Endothelial cell of umbilical vein (primary cell): Measurements from ENCODE around the gene H2AZ2.

ENCODE experiments used
- CTCF ChIP-seq, 2 donors: IDR thresholded peaks; 1 replicate in 1 of 2; 2 replicates in 1 of 2; pipeline ENCODE4 v1.5.1; 2011; ENCODE audit warnings: low read length in 2 of 2, mild to moderate bottlenecking in 2 of 2, moderate library complexity in 2 of 2, control low read depth in 1 of 2, inconsistent platforms in 1 of 2, low read depth in 1 of 2; ENCODE audit not compliant: insufficient read depth in 1 of 2; ENCODE audit errors: extremely low read depth in 1 of 2
- JUN ChIP-seq: IDR thresholded peaks from 2 replicates; pipeline ENCODE4 v1.6.1; 2011; ENCODE audit warnings: borderline replicate concordance, low read depth; ENCODE audit not compliant: insufficient read length, insufficient read depth
- POLR2A ChIP-seq: IDR thresholded peaks from 2 replicates; pipeline ENCODE4 v1.6.1; 2012; ENCODE audit warnings: low read depth, mild to moderate bottlenecking, control low read depth, low read length
- POLR2AphosphoS5 ChIP-seq: IDR thresholded peaks from 2 replicates; pipeline ENCODE4 v1.6.1; 2012; ENCODE audit warnings: low read depth, mild to moderate bottlenecking, control low read depth, low read length, moderate library complexity; ENCODE audit not compliant: insufficient read depth
- TF ChIP-seq, protein P1 (sequence below): IDR thresholded peaks from 2 replicates; pipeline ENCODE4 v1.6.1; 2011; ENCODE audit not compliant: insufficient read depth, insufficient read length

DNA sequence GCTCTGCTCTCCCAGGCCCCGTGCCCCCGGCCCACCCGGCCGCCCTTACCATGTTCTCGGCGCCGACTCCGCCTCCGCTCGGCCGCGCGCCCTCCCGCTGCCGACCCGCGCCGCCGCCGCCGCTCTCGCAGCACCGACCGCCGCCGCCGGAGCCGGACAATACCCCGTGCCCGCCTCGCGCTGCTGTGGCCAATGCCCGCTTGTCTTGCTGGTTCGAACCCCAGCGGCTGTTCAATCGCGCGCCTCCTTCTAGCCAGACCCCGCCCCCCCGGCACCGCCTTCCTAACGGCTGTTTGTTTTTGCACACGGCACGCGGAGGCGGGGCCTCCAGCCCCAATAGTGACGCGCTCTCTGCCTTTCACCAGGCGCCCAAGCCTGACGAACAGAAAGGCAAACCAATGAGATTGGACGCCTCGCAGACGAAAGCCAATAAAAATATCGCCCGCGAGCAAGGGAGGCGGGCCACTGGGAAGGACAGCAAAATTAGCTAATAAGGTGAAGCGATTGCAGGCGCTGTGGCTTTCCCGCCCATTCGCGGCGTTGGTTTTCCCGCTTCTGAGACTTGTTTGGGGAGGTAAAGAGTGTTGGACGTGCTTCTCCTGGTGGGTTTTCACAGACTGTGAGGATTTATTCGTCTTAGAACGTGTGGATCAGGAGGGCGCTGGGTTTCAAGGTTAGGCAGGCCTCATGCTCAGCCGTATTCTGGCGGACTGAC, at the start of gene H2AZ2:
- TF ChIP-seq CTCF (IDR thresholded peaks at IDR 0.05; ENCODE audit: extremely low read depth in 1 of 2, insufficient read depth in 1 of 2, low read depth in 1 of 2, low read length in 2 of 2) (no peak), JUN (no peak), POLR2A (peak; percentile 53), POLR2AphosphoS5 (peak; percentile 81)
- TF ChIP-seq, protein P1, sequence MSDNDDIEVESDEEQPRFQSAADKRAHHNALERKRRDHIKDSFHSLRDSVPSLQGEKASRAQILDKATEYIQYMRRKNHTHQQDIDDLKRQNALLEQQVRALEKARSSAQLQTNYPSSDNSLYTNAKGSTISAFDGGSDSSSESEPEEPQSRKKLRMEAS = no peak
